Measurements from ENCODE around the gene ENDOV.

ENDOV gene

GRCh38 chr17:80424878-80425765, 10.2 kb downstream of the ENDOV start:
- no peak for ATAC-seq (replicated peaks)
- Mint-ChIP-seq H3K36me3 (ENCODE audit: insufficient read depth) (peaks cover 8% of the 10 kb centered on the region), H3K4me3 (no peak overlapping the region), H3K4me1 (ENCODE audit: low read depth in 2 of 2) (peaks cover 5 to 13% of the 10 kb centered on the region in 2 donors), H3K27ac (no peak overlapping the region), H3K9me3 (no peaks in the 10 kb centered on the region), H3K27me3 (no peaks in the 10 kb centered on the region)
- DNase-seq = no peak

GRCh38 chr17:80425835-80426426, 11.0 kb downstream of the ENDOV start:
- DNase-seq (no peak), ATAC-seq (replicated peaks) (no peak)
- peaks cover 5 to 14% of the 10 kb centered on the region in 2 donors for H3K4me1 Mint-ChIP-seq (ENCODE audit: low read depth in 2 of 2)
- H3K9me3 Mint-ChIP-seq = no peaks in the 10 kb centered on the region
- H3K4me3 Mint-ChIP-seq = no peak overlapping the region
- peaks cover 7% of the 10 kb centered on the region for H3K36me3 Mint-ChIP-seq (ENCODE audit: insufficient read depth)
- no peaks in the 10 kb centered on the region for H3K27me3 Mint-ChIP-seq
- H3K27ac Mint-ChIP-seq = peak overlapping the region; percentile 65 to 67

GRCh38 chr17:80426671-80427326, 11.8 kb downstream of the ENDOV start:
- peaks cover 5 to 14% of the 10 kb centered on the region in 2 donors for H3K4me1 Mint-ChIP-seq (ENCODE audit: low read depth in 2 of 2)
- H3K27ac Mint-ChIP-seq = peak overlapping the region in 1 of 2 donors; percentile 67
- H3K9me3 Mint-ChIP-seq = no peaks in the 10 kb centered on the region
- peak; percentile 96 for ATAC-seq (replicated peaks)
- no peak overlapping the region for H3K4me3 Mint-ChIP-seq
- no peaks in the 10 kb centered on the region for H3K27me3 Mint-ChIP-seq
- peak; percentile 88 to 93 (median 93) for DNase-seq
- peaks cover 7% of the 10 kb centered on the region for H3K36me3 Mint-ChIP-seq (ENCODE audit: insufficient read depth)

GRCh38 chr17:80427366-80428282, 12.7 kb downstream of the ENDOV start:
- H3K4me1 Mint-ChIP-seq (ENCODE audit: low read depth in 2 of 2) = peaks cover 5 to 14% of the 10 kb centered on the region in 2 donors
- H3K27me3 Mint-ChIP-seq = no peaks in the 10 kb centered on the region
- no peak for DNase-seq
- H3K36me3 Mint-ChIP-seq (ENCODE audit: insufficient read depth) = peaks cover 6% of the 10 kb centered on the region
- H3K4me3 Mint-ChIP-seq = no peak overlapping the region
- no peaks in the 10 kb centered on the region for H3K9me3 Mint-ChIP-seq
- no peak for ATAC-seq (replicated peaks)
- H3K27ac Mint-ChIP-seq = peak overlapping the region in 1 of 2 donors; percentile 67

GRCh38 chr17:80428363-80428762, 13.4 kb downstream of the ENDOV start:
- no peak overlapping the region for H3K4me3 Mint-ChIP-seq
- H3K4me1 Mint-ChIP-seq (ENCODE audit: low read depth in 2 of 2) = peaks cover 5 to 12% of the 10 kb centered on the region in 2 donors
- H3K27me3 Mint-ChIP-seq = no peaks in the 10 kb centered on the region
- ATAC-seq (replicated peaks) (no peak), DNase-seq (no peak)
- H3K27ac Mint-ChIP-seq = peak overlapping the region in 1 of 2 donors; percentile 46
- H3K9me3 Mint-ChIP-seq = no peaks in the 10 kb centered on the region
- H3K36me3 Mint-ChIP-seq (ENCODE audit: insufficient read depth) = peaks cover 5% of the 10 kb centered on the region

GRCh38 chr17:80428796-80429195, 13.8 kb downstream of the ENDOV start:
- ATAC-seq (replicated peaks) (no peak), DNase-seq (no peak)
- H3K4me3 Mint-ChIP-seq = no peak overlapping the region
- peaks cover 5% of the 10 kb centered on the region for H3K36me3 Mint-ChIP-seq (ENCODE audit: insufficient read depth)
- H3K27me3 Mint-ChIP-seq = no peaks in the 10 kb centered on the region
- peak overlapping the region in 1 of 2 donors; percentile 46 for H3K27ac Mint-ChIP-seq
- no peaks in the 10 kb centered on the region for H3K9me3 Mint-ChIP-seq
- peaks cover 4 to 12% of the 10 kb centered on the region in 2 donors for H3K4me1 Mint-ChIP-seq (ENCODE audit: low read depth in 2 of 2)

- DNase-seq (no peak), ATAC-seq (replicated peaks) (no peak)
- Mint-ChIP-seq H3K27me3 (no peaks in the 10 kb centered on the region), H3K27ac (peak overlapping the region in 1 of 2 donors; percentile 46), H3K4me1 (ENCODE audit: low read depth in 2 of 2) (peaks cover 0 to 7% of the 10 kb centered on the region in 2 donors), H3K36me3 (ENCODE audit: insufficient read depth) (peaks cover 5% of the 10 kb centered on the region), H3K4me3 (no peak overlapping the region), H3K9me3 (no peaks in the 10 kb centered on the region)
These were observed 14.6 kb downstream of the ENDOV start for GRCh38 chr17:80429356-80430275.

GRCh38 chr17:80430446-80431245, 15.7 kb downstream of the ENDOV start:
- H3K9me3 Mint-ChIP-seq = no peaks in the 10 kb centered on the region
- peaks cover 0 to 7% of the 10 kb centered on the region in 2 donors for H3K4me1 Mint-ChIP-seq (ENCODE audit: low read depth in 2 of 2)
- peaks cover 5% of the 10 kb centered on the region for H3K36me3 Mint-ChIP-seq (ENCODE audit: insufficient read depth)
- no peak overlapping the region for H3K4me3 Mint-ChIP-seq
- no peaks in the 10 kb centered on the region for H3K27me3 Mint-ChIP-seq
- DNase-seq (no peak), ATAC-seq (replicated peaks) (no peak)
- no peak overlapping the region for H3K27ac Mint-ChIP-seq

- peaks cover 0 to 7% of the 10 kb centered on the region in 2 donors for H3K4me1 Mint-ChIP-seq (ENCODE audit: low read depth in 2 of 2)
- no peak for ATAC-seq (replicated peaks)
- no peaks in the 10 kb centered on the region for H3K36me3 Mint-ChIP-seq (ENCODE audit: insufficient read depth)
These were observed 16.6 kb downstream of the ENDOV start for GRCh38 chr17:80431246-80432195.

GRCh38 chr17:80432350-80432955, 17.5 kb downstream of the ENDOV start:
- Mint-ChIP-seq H3K27me3 (no peaks in the 10 kb centered on the region), H3K4me3 (no peak overlapping the region), H3K27ac (no peak overlapping the region), H3K9me3 (no peaks in the 10 kb centered on the region), H3K4me1 (ENCODE audit: low read depth in 2 of 2) (peaks cover 0 to 1% of the 10 kb centered on the region in 2 donors), H3K36me3 (ENCODE audit: insufficient read depth) (no peaks in the 10 kb centered on the region)
- ATAC-seq (replicated peaks) (no peak), DNase-seq (no peak)

More at GRCh38 chr17:80431246-80432195, 16.6 kb downstream of the ENDOV start:
- Mint-ChIP-seq H3K27ac (peak overlapping the region in 1 of 2 donors; percentile 29), H3K27me3 (no peaks in the 10 kb centered on the region), H3K4me3 (no peak overlapping the region), H3K9me3 (no peaks in the 10 kb centered on the region)
- no peak for DNase-seq
